HEK293 (cell line): Measurements from ENCODE around the gene GP2.

Experiments used
- CTCF ChIA-PET: fragments of 350-600 bp; formaldehyde crosslinking; extraction: SDS; loops from one replicate; lab custom pipeline; 2021; ENCODE audit warnings: antibody characterized with exemption; lab: Yijun Ruan, JAX
- POLR2A ChIA-PET: fragments of 300-600 bp; formaldehyde crosslinking; extraction: SDS; loops from one replicate; lab custom pipeline; 2020; ENCODE audit warnings: antibody characterized with exemption, inconsistent platforms; lab: Yijun Ruan, JAX
- H3K27ac ChIP-seq: fragments of 200-500 bp; sonication (Bioruptor generic); 2 replicates; pipeline ENCODE4 v1.5.1; 2014; ENCODE audit warnings: low read depth, low read length, control low read depth, inconsistent platforms; ENCODE audit errors: extremely low read depth
- H3K36me3 ChIP-seq, 2 experiments: fragments of 200-500 bp in 1 of 2; sonication (Bioruptor generic) in 1 of 2; 1 replicate in 1 of 2; 2 replicates in 1 of 2; pipeline ENCODE4 v1.5.1; 2014 to 2017; ENCODE audit warnings: inconsistent platforms in 2 of 2, low read length in 2 of 2; ENCODE audit not compliant: control insufficient read depth in 2 of 2, insufficient read depth in 1 of 2
- H3K4me1 ChIP-seq: fragments of 200-500 bp; sonication (Bioruptor generic); 2 replicates; pipeline ENCODE4 v1.5.1; 2014; ENCODE audit warnings: mild to moderate bottlenecking, low read length, inconsistent platforms; ENCODE audit not compliant: control insufficient read depth, insufficient read depth
- H3K4me3 ChIP-seq: 2 replicates; pipeline ENCODE4 v1.5.1; 2011; ENCODE audit warnings: low read depth, mild to moderate bottlenecking, control low read depth, low read length, moderate library complexity
- H3K9me3 ChIP-seq: fragments of 200-500 bp; sonication (Bioruptor generic); 2 replicates; pipeline ENCODE4 v1.5.1; 2014; ENCODE audit warnings: low read depth, low read length, inconsistent platforms; ENCODE audit not compliant: control insufficient read depth, insufficient read depth
- KLF7 ChIP-seq: fragments of 450-650 bp; formaldehyde crosslinking; IDR thresholded peaks from 2 replicates; pipeline ENCODE4 v1.5.1; 2016; ENCODE audit warnings: missing biosample characterization, missing genetic modification characterization, borderline replicate concordance
- SP7 ChIP-seq: fragments of 450-650 bp; formaldehyde crosslinking; IDR thresholded peaks from 2 replicates; pipeline ENCODE4 v1.5.1; 2016; ENCODE audit warnings: missing biosample characterization, missing genetic modification characterization
- TCF7L2 ChIP-seq: IDR thresholded peaks from 2 replicates; pipeline ENCODE4 v1.6.1; 2011; ENCODE audit warnings: low read depth, mild to moderate bottlenecking, inconsistent platforms, low read length, moderate library complexity, borderline replicate concordance
- WT1 ChIP-seq: fragments of 450-650 bp; formaldehyde crosslinking; IDR thresholded peaks from 2 replicates; pipeline ENCODE4 v1.5.1; 2016; ENCODE audit warnings: missing biosample characterization, missing genetic modification characterization
- ZBTB1 ChIP-seq: fragments of 450-650 bp; formaldehyde crosslinking; IDR thresholded peaks from 2 replicates; pipeline ENCODE4 v1.5.1; 2016; ENCODE audit warnings: missing biosample characterization, missing genetic modification characterization
- ZIC2 ChIP-seq: fragments of 450-650 bp; formaldehyde crosslinking; IDR thresholded peaks from 2 replicates; pipeline ENCODE4 v1.5.1; 2016; ENCODE audit warnings: missing biosample characterization, missing genetic modification characterization
- ZNF223 ChIP-seq: fragments of 450-650 bp; formaldehyde crosslinking; IDR thresholded peaks from 2 replicates; pipeline ENCODE4 v1.5.1; 2016; ENCODE audit warnings: missing biosample characterization, missing genetic modification characterization
- ZNF335 ChIP-seq: fragments of 450-650 bp; formaldehyde crosslinking; conservative IDR thresholded peaks from 2 replicates; pipeline ENCODE4 v1.5.1; 2016; ENCODE audit warnings: missing biosample characterization, missing genetic modification characterization
- ZNF473 ChIP-seq: fragments of 450-650 bp; formaldehyde crosslinking; IDR thresholded peaks from 2 replicates; pipeline ENCODE4 v1.5.1; 2017; ENCODE audit warnings: missing biosample characterization, missing genetic modification characterization
- ZNF621 ChIP-seq: fragments of 450-650 bp; formaldehyde crosslinking; IDR thresholded peaks from 2 replicates; pipeline ENCODE4 v1.5.1; 2017; ENCODE audit warnings: missing biosample characterization, missing genetic modification characterization
- ZNF677 ChIP-seq: fragments of 450-650 bp; IDR thresholded peaks from 2 replicates; pipeline ENCODE4 v1.5.0; 2018; ENCODE audit warnings: missing biosample characterization, mild to moderate bottlenecking, missing genetic modification characterization, moderate library complexity
- TF ChIP-seq, protein P1 (sequence below): fragments of 450-650 bp; formaldehyde crosslinking; IDR thresholded peaks from 2 replicates; pipeline ENCODE4; 2016; ENCODE audit warnings: missing biosample characterization, missing genetic modification characterization
- TF ChIP-seq, protein P2 (sequence below): fragments of 450-650 bp; formaldehyde crosslinking; IDR thresholded peaks from 2 replicates; pipeline ENCODE4 v1.5.1; 2017; ENCODE audit warnings: missing biosample characterization, missing genetic modification characterization
- TF ChIP-seq, protein P3 (sequence below): fragments of 450-650 bp; formaldehyde crosslinking; IDR thresholded peaks from 2 replicates; pipeline ENCODE4 v1.5.1; 2016; ENCODE audit warnings: missing biosample characterization, missing genetic modification characterization, borderline replicate concordance

GP2 gene

DNA sequence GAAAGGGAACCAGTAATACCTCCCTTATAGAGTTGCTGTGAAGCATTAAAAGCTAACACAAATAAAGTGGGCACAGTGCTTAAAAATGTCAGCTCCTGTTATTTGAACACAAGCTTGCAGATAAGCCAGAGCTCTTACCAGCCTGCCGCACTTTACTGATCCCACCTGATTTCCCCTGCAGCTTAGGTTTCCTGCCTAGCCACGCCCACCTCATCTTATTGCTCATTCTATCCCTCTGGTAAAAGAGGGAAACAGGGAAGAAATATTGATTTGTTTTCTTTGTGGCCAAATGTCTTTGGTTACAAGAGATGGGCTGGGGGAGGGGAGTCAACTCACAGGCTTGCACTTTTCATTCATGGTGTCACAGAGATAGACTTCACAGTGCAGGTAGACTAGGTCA is 9.6 kb upstream of the GP2 start (continued):
- no peak for TF ChIP-seq ZNF677 (tag by site-specific recombination)
- no peak for TF ChIP-seq KLF7 (tag by site-specific recombination)
- no peak for TF ChIP-seq WT1 (tag by site-specific recombination)
- TF ChIP-seq ZNF621 (tag by site-specific recombination), result no peak
- no peak for TF ChIP-seq TCF7L2
- TF ChIP-seq, protein P1, sequence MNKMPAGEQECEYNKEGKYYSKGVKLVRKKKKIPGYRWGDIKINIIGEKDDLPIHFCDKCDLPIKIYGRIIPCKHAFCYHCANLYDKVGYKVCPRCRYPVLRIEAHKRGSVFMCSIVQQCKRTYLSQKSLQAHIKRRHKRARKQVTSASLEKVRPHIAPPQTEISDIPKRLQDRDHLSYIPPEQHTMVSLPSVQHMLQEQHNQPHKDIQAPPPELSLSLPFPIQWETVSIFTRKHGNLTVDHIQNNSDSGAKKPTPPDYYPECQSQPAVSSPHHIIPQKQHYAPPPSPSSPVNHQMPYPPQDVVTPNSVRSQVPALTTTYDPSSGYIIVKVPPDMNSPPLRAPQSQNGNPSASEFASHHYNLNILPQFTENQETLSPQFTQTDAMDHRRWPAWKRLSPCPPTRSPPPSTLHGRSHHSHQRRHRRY, result no peak
- TF ChIP-seq, protein P2, sequence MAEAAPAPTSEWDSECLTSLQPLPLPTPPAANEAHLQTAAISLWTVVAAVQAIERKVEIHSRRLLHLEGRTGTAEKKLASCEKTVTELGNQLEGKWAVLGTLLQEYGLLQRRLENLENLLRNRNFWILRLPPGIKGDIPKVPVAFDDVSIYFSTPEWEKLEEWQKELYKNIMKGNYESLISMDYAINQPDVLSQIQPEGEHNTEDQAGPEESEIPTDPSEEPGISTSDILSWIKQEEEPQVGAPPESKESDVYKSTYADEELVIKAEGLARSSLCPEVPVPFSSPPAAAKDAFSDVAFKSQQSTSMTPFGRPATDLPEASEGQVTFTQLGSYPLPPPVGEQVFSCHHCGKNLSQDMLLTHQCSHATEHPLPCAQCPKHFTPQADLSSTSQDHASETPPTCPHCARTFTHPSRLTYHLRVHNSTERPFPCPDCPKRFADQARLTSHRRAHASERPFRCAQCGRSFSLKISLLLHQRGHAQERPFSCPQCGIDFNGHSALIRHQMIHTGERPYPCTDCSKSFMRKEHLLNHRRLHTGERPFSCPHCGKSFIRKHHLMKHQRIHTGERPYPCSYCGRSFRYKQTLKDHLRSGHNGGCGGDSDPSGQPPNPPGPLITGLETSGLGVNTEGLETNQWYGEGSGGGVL, result no peak

DNA sequence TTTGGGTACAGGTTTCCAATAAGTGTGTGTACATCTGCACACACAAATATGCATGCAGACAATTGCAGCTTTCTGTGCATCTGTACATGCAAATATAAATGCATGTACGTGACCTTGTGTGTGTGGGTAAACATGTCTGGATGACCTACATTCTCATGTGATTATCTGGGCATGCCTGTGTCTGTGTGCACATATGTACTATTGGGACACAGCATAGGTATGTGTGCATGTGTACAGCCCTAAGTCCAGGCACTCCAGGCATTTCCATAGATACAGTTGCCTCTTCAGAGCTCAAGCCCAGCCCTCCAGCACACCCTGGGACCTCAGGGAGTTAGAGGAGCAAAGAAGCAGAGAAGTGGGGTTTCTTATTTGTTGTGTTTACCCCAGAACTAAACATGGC is 7.1 kb upstream of the GP2 start:
- POLR2A ChIA-PET, result no interaction called here
- H3K4me1 ChIP-seq, result peaks cover 8% of the 10 kb centered on the region; the same call in 1 of the 2 replicates
- TF ChIP-seq SP7, result no peak
- TF ChIP-seq ZIC2 (tag by site-specific recombination), result no peak
- TF ChIP-seq ZBTB1 (tag by site-specific recombination), result no peak
- TF ChIP-seq, all 188 proteins: peak for 0
- Histone ChIP-seq H3K9me3 (no peaks in the 10 kb centered on the region), H3K4me3 (no peak overlapping the region), H3K36me3 (no peaks in the 10 kb centered on the region), H3K27ac (no peak overlapping the region)
- CTCF ChIA-PET, result interaction anchor here (0.9 to 1.2 kb wide), 4 partner anchors 16 to 427 kb away, joined by 3 to 6 read pairs (median 4); no protein-coding TSS in a partner anchor

DNA sequence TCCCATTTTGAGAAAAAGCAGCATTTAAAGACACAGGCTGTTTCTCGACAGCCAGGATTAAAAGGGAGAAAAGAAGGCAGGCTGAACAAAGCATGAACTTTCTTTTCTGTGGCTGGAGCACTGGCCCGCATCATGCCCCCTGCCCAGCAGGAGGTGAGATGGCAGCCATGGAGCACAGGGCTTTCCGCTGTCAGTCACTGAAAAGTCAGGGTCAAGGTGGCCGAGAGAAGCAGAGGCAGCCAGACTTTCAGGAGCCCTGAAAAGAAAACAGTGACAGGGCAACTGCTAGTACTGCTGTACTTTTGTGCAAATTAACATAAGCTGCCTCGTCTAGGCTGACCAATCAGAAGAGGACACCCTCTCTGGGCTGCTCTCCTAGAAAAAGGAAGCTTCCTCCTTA is 5.8 kb upstream of the GP2 start:
- H3K27ac ChIP-seq, result no peak overlapping the region
- no peak for TF ChIP-seq ZNF621 (tag by site-specific recombination)
- no peak for TF ChIP-seq ZNF335 (tag by site-specific recombination)
- TF ChIP-seq ZNF223 (tag by site-specific recombination), result no peak
- TF ChIP-seq, protein P3, sequence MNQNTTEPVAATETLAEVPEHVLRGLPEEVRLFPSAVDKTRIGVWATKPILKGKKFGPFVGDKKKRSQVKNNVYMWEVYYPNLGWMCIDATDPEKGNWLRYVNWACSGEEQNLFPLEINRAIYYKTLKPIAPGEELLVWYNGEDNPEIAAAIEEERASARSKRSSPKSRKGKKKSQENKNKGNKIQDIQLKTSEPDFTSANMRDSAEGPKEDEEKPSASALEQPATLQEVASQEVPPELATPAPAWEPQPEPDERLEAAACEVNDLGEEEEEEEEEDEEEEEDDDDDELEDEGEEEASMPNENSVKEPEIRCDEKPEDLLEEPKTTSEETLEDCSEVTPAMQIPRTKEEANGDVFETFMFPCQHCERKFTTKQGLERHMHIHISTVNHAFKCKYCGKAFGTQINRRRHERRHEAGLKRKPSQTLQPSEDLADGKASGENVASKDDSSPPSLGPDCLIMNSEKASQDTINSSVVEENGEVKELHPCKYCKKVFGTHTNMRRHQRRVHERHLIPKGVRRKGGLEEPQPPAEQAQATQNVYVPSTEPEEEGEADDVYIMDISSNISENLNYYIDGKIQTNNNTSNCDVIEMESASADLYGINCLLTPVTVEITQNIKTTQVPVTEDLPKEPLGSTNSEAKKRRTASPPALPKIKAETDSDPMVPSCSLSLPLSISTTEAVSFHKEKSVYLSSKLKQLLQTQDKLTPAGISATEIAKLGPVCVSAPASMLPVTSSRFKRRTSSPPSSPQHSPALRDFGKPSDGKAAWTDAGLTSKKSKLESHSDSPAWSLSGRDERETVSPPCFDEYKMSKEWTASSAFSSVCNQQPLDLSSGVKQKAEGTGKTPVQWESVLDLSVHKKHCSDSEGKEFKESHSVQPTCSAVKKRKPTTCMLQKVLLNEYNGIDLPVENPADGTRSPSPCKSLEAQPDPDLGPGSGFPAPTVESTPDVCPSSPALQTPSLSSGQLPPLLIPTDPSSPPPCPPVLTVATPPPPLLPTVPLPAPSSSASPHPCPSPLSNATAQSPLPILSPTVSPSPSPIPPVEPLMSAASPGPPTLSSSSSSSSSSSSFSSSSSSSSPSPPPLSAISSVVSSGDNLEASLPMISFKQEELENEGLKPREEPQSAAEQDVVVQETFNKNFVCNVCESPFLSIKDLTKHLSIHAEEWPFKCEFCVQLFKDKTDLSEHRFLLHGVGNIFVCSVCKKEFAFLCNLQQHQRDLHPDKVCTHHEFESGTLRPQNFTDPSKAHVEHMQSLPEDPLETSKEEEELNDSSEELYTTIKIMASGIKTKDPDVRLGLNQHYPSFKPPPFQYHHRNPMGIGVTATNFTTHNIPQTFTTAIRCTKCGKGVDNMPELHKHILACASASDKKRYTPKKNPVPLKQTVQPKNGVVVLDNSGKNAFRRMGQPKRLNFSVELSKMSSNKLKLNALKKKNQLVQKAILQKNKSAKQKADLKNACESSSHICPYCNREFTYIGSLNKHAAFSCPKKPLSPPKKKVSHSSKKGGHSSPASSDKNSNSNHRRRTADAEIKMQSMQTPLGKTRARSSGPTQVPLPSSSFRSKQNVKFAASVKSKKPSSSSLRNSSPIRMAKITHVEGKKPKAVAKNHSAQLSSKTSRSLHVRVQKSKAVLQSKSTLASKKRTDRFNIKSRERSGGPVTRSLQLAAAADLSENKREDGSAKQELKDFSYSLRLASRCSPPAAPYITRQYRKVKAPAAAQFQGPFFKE, result no peak
- TF ChIP-seq, protein P2, result no peak
- TF ChIP-seq ZNF473 (tag by site-specific recombination), result no peak
- no peaks in the 10 kb centered on the region for H3K36me3 ChIP-seq
- ChIA-PET CTCF (no interaction called here), POLR2A (no interaction called here)
- H3K4me3 ChIP-seq, result no peak overlapping the region
- no peaks in the 10 kb centered on the region for H3K9me3 ChIP-seq
- peaks cover 8% of the 10 kb centered on the region; the same call in 1 of the 2 replicates for H3K4me1 ChIP-seq
